Muscle of leg (tissue), 11 donors: Measurements from ENCODE around the gene ZBTB4. TPM values are rescaled to one million over a fixed set of nuclear protein-coding genes. Genes with fewer than 3 reads are reported as not detected.
"Not testable (repeated sequence)": the region's sequence is repeated elsewhere in the genome, so short reads cannot be mapped to it uniquely, and the experiment has no call there.

Experiments used
- DNase-seq: peaks from one replicate; pipeline ENCODE4 v3.0.0; 2013
- H3K27ac ChIP-seq: one replicate; pipeline ENCODE4 v1.5.1; 2013; ENCODE audit warnings: mild to moderate bottlenecking, low read length, control low read depth
- H3K27me3 ChIP-seq: one replicate; pipeline ENCODE4 v1.6.1; 2013; ENCODE audit warnings: low read length; ENCODE audit not compliant: control insufficient read depth, insufficient read depth
- H3K36me3 ChIP-seq: one replicate; pipeline ENCODE4 v1.6.1; 2013; ENCODE audit warnings: low read length; ENCODE audit not compliant: control insufficient read depth, insufficient read depth
- H3K4me1 ChIP-seq: one replicate; pipeline ENCODE4 v1.6.1; 2013; ENCODE audit warnings: low read length; ENCODE audit not compliant: control insufficient read depth, insufficient read depth
- H3K4me3 ChIP-seq: one replicate; pipeline ENCODE4 v1.5.1; 2013; ENCODE audit warnings: low read length, control low read depth
- H3K9me3 ChIP-seq: replicated peaks from 2 replicates; pipeline ENCODE4 v1.6.1; 2013; ENCODE audit warnings: low read depth, low read length; ENCODE audit not compliant: control insufficient read depth
- WGBS: methylation state at CpG from one replicate; pipeline ENCODE4 v1.1.5; 2013; ENCODE audit warnings: missing lambda C conversion rate; ENCODE audit not compliant: insufficient coverage; 5-methylcytosine and 5-hydroxymethylcytosine counted together
- polyA plus RNA-seq, 8 donors: library from polyadenylated mRNA; unstranded; fragments of 120-200 nt; gene quantifications; one replicate each; pipeline versions ENCODE4 v1.2.1 to v1.2.3, GENCODE V29; 2013; ENCODE audit warnings: inconsistent platforms in 1 of 8, low replicate concordance in 1 of 8; ENCODE audit not compliant: insufficient read length in 8 of 8, insufficient read depth in 1 of 8
- total RNA-seq: library from RNA; stranded (reverse); fragments of 120-200 nt; gene quantifications from one replicate; pipeline ENCODE4 v1.2.4, GENCODE V29; 2013

Gene ZBTB4
- total and polyA plus RNA-seq, 9 donors: 14.1 to 31.6 (median 24.3) TPM

GRCh38 chr17:7474767-7475166 is 4.7 kb downstream of the ZBTB4 start:
- not testable (repeated sequence) for H3K4me3 ChIP-seq, H3K36me3 ChIP-seq, H3K27ac ChIP-seq, H3K27me3 ChIP-seq, H3K9me3 ChIP-seq, DNase-seq
- 92% methylated on average over 2 of the region's 8 CpGs for WGBS
- H3K4me1 ChIP-seq: peaks cover 40% of the 10 kb centered on the region

- no peak overlapping the region for H3K27ac ChIP-seq
- no peaks in the 10 kb centered on the region for H3K27me3 ChIP-seq
- WGBS: 100% methylated on average over 2 of the region's 2 CpGs
- H3K4me3 ChIP-seq: no peak overlapping the region
- H3K4me1 ChIP-seq: peaks cover 23% of the 10 kb centered on the region
- no peak for DNase-seq
- H3K9me3 ChIP-seq: no peaks in the 10 kb centered on the region
- H3K36me3 ChIP-seq: peaks cover 13% of the 10 kb centered on the region
Observed at GRCh38 chr17:7471729-7472128, 7.7 kb downstream of the ZBTB4 start.

- not testable (repeated sequence) for H3K4me3 ChIP-seq, H3K27ac ChIP-seq, H3K27me3 ChIP-seq, DNase-seq, H3K9me3 ChIP-seq
- H3K36me3 ChIP-seq: peaks cover 20% of the 10 kb centered on the region
- WGBS: 87% methylated on average over 3 of the region's 8 CpGs
- H3K4me1 ChIP-seq: peaks cover 18% of the 10 kb centered on the region
Observed at GRCh38 chr17:7470457-7470973, 8.9 kb downstream of the ZBTB4 start.

GRCh38 chr17:7469843-7470242 is 9.6 kb downstream of the ZBTB4 start:
- H3K27ac ChIP-seq, H3K27me3 ChIP-seq, H3K9me3 ChIP-seq, DNase-seq, H3K4me3 ChIP-seq: not testable (repeated sequence)
- 96% methylated on average over 5 of the region's 12 CpGs for WGBS
- Histone ChIP-seq H3K4me1 (peaks cover 14% of the 10 kb centered on the region), H3K36me3 (peaks cover 21% of the 10 kb centered on the region)

GRCh38 chr17:7468804-7469389 is 10.5 kb downstream of the ZBTB4 start:
- Histone ChIP-seq H3K36me3 (peaks cover 22% of the 10 kb centered on the region), H3K9me3 (no peaks in the 10 kb centered on the region), H3K27me3 (no peaks in the 10 kb centered on the region), H3K4me3 (no peak overlapping the region), H3K4me1 (peaks cover 14% of the 10 kb centered on the region), H3K27ac (no peak overlapping the region)
- DNase-seq: no peak
- WGBS: 81% methylated on average over 4 of the region's 12 CpGs

- Histone ChIP-seq H3K4me1 (peaks cover 14% of the 10 kb centered on the region), H3K9me3 (no peaks in the 10 kb centered on the region), H3K36me3 (peaks cover 28% of the 10 kb centered on the region), H3K27me3 (no peaks in the 10 kb centered on the region), H3K27ac (no peak overlapping the region), H3K4me3 (no peak overlapping the region)
- DNase-seq: no peak
- WGBS: 90% methylated on average over 10 of the region's 11 CpGs
Observed at GRCh38 chr17:7468290-7468689, 11.1 kb downstream of the ZBTB4 start.

- Histone ChIP-seq H3K4me1 (peaks cover 14% of the 10 kb centered on the region), H3K27ac (no peak overlapping the region), H3K4me3 (no peak overlapping the region), H3K36me3 (peaks cover 36% of the 10 kb centered on the region), H3K9me3 (no peaks in the 10 kb centered on the region), H3K27me3 (no peaks in the 10 kb centered on the region)
- WGBS: 83% methylated on average over 2 of the region's 3 CpGs
- DNase-seq: no peak
Observed at GRCh38 chr17:7467498-7467897, 11.9 kb downstream of the ZBTB4 start.

- DNase-seq: no peak
- H3K9me3 ChIP-seq: no peaks in the 10 kb centered on the region
- WGBS: 73% methylated on average over 13 of the region's 16 CpGs
- no peak overlapping the region for H3K27ac ChIP-seq
- peaks cover 14% of the 10 kb centered on the region for H3K4me1 ChIP-seq
- H3K36me3 ChIP-seq: peaks cover 43% of the 10 kb centered on the region
- no peaks in the 10 kb centered on the region for H3K27me3 ChIP-seq
- no peak overlapping the region for H3K4me3 ChIP-seq
Observed at GRCh38 chr17:7466639-7467341, 12.6 kb downstream of the ZBTB4 start.

GRCh38 chr17:7466318-7466638 is 13.2 kb downstream of the ZBTB4 start:
- no peaks in the 10 kb centered on the region for H3K9me3 ChIP-seq
- peaks cover 14% of the 10 kb centered on the region for H3K4me1 ChIP-seq
- H3K27me3 ChIP-seq: no peaks in the 10 kb centered on the region
- no peak overlapping the region for H3K27ac ChIP-seq
- peaks cover 47% of the 10 kb centered on the region for H3K36me3 ChIP-seq
- 75% methylated on average over 5 of the region's 9 CpGs for WGBS
- no peak for DNase-seq
- H3K4me3 ChIP-seq: no peak overlapping the region

GRCh38 chr17:7465597-7466275 is 13.7 kb downstream of the ZBTB4 start:
- H3K27ac ChIP-seq: no peak overlapping the region
- peaks cover 50% of the 10 kb centered on the region for H3K36me3 ChIP-seq
- H3K27me3 ChIP-seq: no peaks in the 10 kb centered on the region
- H3K4me1 ChIP-seq: peaks cover 14% of the 10 kb centered on the region
- no peak overlapping the region for H3K4me3 ChIP-seq
- 90% methylated on average over 27 of the region's 33 CpGs for WGBS
- no peaks in the 10 kb centered on the region for H3K9me3 ChIP-seq
- no peak for DNase-seq
